NCI-H2107 (cell line): ENCODE results near the gene FIBP.
A peak's percentile ranks its signal among the peaks of the same experiment; 100 is the strongest.

ENCODE experiments used
- DNase-seq: peaks from one replicate; lab custom pipeline; 2025; lab: John Stamatoyannopoulos, UW

FIBP gene

GRCh38 chr11:65870706-65871681, 17.3 kb downstream of the FIBP start:
- DNase-seq: no peak

DNA sequence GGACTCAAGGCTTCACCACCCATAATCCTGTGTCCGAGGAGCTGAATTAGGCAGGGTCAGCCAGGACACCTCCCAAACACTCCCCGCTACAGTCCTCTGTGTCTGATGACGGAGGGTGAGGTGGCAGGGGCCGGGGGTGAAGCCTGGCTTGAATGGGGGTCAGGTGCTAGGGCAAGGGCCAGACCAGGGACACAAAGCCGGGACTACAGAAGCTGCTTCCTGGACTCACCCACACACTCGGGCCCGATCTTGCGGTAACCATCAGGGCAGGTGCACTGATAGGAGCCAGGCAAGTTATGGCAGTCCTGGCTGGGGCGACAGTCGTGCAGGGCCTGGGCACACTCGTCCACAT, 18.0 kb downstream of the FIBP start:
- no peak for DNase-seq

DNA sequence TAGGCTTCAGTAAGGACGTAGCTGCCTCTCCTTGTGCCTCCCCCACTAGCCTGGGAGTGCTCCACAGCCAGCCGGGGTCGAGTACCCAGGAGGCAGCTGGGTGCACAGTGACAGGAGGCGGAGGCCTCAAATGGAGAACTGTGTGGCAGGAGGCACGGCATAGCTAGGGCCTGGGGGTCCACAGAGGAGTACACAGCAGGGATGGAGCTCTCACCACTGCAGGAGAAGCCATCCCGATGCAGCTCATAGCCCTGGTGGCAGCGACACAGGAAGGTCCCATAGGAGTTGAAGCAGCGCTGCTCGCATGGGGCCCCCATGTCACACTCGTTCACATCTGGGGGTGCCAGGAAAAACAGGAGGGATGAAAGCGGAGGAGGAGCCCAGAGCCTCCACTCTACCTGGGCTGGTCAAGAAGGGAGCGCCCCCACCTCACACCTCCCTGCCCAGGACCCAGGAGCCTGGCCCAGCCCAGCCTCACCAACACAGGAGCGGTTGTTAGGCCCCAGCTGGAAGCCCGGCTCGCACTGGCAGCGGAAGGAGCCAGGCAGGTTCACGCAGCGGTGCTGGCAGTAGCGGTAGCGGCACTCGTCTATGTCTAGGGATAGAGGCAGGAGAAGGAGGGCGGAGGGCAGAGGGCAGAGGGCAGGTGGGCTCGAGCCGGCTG, 18.5 kb downstream of the FIBP start:
- no peak for DNase-seq

- DNase-seq: no peak
These were observed 19.4 kb downstream of the FIBP start for GRCh38 chr11:65868907-65869306.

DNA sequence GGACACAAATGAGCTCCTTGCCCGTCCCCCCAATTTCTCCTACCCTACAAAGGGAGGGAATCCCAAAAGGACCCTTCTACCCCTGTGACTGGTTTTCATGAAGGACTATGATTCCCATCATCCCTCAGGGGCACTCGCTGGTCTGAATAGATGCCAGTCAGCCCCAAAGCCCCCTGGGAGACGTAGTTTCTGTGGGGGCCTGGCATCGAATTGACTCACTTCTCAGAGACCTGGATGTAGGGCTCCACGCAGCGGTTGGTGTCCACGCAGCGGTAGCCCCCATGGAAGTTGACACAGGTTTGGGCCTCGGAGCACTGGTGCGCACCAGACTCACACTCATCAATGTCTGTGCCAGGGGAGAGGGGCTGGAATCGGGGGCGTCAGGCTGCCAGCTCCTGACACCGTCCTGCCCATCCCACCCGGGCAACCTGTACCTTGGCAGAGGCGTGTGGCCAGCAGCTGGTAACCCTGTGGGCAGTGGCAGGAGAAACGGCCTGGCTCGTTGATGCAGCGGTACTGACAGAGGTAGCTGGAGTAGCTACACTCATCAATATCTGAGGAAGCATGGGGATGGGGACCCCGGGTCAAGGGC, 20.1 kb downstream of the FIBP start:
- DNase-seq: no peak

DNA sequence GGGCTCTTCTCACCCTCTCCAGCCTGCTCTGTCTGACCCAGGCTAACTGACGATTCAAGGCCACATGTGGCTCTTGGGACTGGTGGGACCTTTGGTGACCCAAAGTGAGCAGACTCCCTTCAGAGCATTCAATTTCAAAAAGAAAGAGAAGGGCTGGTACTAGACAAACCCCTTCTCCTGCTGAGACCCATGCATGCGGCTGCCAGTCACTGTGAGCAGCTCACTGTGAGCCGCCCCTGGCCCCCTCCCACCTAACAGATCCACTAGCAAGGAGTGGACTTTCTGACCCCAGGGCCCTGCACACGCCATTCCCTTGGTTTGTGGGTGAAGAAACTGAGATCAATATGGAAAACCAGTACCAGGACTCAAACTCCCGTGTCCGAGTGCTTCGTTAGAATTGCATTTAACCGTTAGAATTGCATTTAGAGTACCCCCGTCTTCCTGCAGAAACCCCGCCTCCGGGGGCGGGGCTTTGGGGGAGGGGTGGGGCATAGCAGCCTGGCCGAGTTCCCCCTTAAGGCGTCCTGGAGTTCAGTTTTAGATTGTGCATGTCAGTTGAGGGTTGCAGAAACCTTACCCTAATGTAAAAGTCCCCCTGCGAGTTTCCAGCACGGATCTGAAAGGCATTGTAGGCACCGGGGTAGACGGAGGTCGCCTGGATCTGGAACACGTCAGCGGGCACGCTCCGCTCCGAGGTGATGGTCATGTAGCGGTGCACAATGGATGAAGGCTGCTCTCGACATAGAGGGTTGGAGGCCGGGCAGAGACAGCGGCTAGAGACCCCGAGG, 20.8 kb downstream of the FIBP start:
- DNase-seq: no peak

DNA sequence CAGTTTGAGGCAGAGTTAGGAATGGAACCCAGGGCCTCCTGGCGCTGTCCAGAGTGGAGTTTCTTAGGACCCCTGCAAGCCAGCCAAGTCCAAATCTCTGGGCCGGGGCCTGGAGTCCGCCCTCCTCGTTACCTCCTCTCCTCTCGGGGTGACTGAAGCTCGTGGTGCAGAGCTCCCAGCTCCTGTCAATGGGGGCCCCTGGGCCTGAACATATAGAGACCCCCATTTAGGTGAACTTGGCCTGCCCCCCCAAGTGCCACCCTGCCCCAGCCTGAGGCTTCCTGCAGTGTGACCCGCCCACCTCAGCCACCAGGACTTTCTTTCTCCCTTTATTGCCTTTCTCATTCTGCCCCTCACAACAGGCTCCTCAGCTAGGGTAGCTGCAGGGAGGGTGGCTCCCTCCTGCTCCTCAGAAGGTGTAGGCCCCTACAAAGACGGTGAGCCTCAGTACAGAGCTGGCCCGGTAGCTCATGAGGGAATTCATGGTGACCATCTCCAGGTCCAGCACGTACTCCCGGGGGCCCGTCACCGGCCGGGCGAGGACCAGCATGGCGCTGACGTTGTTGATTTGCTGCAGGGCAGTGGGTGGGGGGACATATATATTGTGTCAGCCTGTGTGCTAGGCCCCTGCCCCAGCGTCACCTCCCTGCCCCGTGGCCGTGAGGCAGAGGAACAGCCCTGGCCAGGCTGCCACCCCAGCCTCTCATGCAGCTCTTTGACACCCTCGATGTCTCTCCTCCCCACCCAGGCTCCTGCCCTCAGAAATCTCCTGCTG, 21.6 kb downstream of the FIBP start:
- DNase-seq: no peak

DNA sequence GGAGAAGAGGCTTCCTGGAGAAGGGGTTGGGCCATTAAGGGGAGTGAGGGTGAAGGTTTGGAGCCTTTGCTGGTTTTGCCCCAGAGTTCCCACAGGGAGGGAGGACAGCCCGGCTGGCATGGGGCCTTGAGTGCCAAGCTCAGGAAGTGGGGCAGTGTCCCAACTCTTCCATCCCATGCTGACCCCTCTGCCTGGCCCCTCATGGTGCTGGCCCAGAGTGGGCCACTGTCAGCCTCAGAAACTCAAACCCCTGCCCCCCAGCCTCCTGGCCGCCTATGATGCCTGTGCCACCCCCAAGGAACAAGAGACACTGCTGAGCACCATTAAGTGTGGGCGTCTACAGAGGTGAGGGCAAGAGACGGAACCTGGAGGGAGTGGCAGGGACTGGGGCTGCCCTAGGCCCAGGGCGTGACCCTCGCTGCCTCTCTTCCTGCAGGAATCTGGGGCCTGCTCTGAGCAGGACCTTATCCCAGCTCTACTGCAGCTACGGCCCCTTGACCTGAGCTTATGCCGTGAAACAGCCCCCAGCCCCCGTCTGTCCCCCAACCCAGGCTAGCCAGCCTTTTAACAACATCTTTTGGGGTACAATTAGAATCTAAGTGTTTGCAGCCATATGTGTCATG, 22.6 kb downstream of the FIBP start:
- no peak for DNase-seq

DNA sequence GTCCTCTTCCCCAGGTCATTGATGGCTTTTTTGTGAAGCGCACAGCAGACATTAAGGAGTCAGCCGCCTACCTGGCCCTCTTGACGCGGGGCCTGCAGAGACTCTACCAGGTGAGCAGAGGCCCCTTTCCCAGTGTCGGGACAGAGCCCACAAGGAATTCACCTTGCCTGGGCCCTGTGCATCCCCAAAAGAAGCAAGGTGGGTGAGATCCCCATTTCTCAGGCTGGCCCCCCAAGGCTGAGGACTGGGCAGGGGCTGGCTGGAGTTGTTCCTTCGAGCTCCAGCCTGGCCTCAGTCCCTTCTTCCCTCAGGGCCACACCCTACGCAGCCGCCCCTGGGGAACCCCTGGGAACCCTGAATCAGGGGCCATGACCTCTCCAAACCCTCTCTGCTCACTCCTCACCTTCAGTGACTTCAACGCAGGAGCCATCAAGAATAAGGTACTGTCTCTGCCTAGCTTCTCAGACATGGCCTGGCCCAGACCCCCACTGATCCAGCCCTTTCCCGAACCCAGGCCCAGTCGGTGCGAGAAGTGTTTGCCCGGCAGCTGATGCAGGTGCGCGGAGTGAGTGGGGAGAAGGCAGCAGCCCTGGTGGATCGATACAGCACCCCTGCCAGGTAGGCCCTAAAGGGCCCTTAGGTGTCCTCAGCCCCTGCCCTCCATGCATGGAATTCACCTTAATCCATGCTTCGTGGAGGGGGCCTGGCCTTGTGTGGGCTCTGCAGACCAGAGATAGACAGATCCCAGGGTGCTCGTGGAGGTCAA, 23.4 kb downstream of the FIBP start:
- no peak for DNase-seq

- no peak for DNase-seq
These were observed 24.2 kb downstream of the FIBP start for GRCh38 chr11:65863889-65864705.

DNA sequence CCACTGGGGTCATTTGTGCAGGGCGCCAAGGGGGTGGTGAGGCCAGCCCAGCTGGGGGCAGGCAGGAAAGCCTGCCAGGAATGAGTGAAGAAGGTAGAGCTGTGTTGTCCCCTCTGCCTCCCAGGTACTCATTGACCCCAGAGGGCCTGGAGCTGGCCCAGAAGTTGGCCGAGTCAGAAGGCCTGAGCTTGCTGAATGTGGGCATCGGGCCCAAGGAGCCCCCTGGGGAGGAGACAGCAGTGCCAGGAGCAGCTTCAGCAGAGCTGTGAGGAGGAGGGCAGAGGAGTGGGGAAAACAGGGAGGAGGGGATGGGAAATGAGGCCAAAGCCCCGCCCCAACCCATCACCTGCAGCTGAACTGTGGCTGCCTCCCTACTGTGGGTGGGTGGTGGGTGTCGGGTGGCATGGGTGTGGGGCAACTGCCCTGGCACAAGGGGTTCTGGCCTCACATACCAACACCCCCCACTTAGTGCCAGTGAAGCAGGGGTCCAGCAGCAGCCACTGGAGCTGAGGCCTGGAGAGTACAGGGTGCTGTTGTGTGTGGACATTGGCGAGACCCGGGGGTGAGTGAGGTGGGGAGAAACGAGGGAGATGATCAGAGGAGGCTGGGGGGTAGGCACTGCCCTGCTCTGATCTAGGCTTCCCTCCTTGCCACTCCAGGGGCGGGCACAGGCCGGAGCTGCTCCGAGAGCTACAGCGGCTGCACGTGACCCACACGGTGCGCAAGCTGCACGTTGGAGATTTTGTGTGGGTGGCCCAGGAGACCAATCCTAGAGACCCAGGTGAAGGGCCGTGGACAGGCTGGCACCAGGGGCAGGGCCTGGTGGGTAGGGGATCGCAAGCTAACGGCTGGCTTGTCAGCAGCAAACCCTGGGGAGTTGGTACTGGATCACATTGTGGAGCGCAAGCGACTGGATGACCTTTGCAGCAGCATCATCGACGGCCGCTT, 25.1 kb downstream of the FIBP start:
- DNase-seq: no peak

GRCh38 chr11:65862191-65862735, 26.0 kb downstream of the FIBP start:
- no peak for DNase-seq

- DNase-seq: no peak
These were observed 26.6 kb downstream of the FIBP start for GRCh38 chr11:65861533-65862183.

GRCh38 chr11:65861165-65861505, 27.1 kb downstream of the FIBP start:
- DNase-seq: no peak

DNA sequence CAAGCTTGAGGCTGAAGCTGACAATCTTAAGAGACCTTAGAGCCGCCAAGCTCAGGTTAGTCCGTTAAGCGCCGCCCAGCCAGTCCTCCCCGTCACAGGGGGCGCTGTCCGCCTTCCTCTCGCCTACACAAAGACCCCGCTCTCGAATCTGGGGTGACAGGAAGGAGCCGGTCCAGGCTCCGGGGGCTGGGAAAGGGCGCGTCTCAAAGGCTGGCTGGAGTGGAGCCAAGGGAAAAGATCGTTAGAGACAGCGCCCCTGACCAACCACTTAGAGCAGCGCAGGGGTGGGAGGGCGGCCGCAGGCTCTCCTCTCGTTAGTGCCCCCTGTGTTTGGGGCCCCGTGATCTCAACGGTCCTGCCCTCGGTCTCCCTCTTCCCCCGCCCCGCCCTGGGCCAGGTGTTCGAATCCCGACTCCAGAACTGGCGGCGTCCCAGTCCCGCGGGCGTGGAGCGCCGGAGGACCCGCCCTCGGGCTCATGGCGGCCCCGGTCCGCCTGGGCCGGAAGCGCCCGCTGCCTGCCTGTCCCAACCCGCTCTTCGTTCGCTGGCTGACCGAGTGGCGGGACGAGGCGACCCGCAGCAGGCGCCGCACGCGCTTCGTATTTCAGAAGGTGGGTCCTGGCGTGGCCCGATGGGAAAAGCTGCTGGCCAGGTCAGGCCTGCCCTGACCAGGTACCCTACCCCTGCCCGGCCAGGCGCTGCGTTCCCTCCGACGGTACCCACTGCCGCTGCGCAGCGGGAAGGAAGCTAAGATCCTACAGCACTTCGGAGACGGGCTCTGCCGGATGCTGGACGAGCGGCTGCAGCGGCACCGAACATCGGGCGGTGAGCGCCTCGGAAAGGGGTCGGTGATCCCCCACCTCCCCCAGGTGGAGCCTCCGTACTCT, 27.8 kb downstream of the FIBP start, which contains the start of gene MUS81:
Gene MUS81 (plus strand): TSS at position 156 of the 887 bp plus-strand sequence. CDS start 321 bp downstream, at position 477.
- peak; percentile 96 for DNase-seq

GRCh38 chr11:65859812-65860277, 28.4 kb downstream of the FIBP start:
- no peak for DNase-seq
